LNCaP clone FGC (cell line): ENCODE data around the gene PLXNA2.

Experiments
- DNase-seq: peaks from one replicate; pipeline ENCODE4 v3.0.0-alpha.2; 2011; ENCODE audit warnings: low read depth
- H3K4me3 ChIP-seq: 2 replicates; pipeline ENCODE4 v1.5.1; 2011; ENCODE audit warnings: mild to moderate bottlenecking, low read depth, low read length, control low read depth
- CTCF ChIP-seq: IDR thresholded peaks from 2 replicates; pipeline ENCODE4 v1.5.1; 2012; ENCODE audit warnings: mild to moderate bottlenecking; ENCODE audit not compliant: control insufficient read depth, insufficient read depth; ENCODE audit errors: extremely low read depth

Gene PLXNA2

DNA sequence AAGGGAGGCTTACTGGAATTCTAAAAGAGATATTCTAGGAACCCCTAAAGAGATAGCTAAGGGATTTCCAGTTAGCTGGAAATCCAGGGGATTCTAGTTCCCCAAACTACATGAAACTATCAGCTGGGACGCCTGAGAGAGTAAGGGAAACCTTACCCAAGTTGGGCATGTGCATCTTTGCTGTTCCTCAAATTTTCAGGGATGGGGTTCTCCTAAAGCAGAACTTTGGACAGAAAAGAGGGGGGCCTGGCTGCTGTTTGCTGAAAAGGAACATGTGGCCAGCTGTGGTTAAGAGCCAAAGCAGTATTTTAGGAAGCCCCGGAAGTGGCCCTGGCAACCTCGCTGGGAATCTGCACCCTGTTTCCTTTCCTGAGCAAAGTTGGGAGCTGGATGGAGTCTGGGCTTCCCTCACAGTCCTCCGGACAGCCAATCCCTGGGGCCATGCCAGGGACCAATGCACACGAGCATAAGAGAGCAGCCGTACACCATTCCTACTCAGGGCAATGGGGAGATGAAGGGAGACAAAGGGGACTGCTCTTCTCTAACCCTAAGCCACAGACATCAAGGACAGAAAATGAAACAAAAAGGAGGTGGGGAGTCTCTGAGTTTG, 154.3 kb downstream of the PLXNA2 start:
- TF ChIP-seq CTCF, result no peak
- DNase-seq, result no peak
- no peak overlapping the region for H3K4me3 ChIP-seq

GRCh38 chr1:208089149-208089548, 155.0 kb downstream of the PLXNA2 start:
- no peak overlapping the region for H3K4me3 ChIP-seq
- DNase-seq, result no peak
- TF ChIP-seq CTCF, result no peak

DNA sequence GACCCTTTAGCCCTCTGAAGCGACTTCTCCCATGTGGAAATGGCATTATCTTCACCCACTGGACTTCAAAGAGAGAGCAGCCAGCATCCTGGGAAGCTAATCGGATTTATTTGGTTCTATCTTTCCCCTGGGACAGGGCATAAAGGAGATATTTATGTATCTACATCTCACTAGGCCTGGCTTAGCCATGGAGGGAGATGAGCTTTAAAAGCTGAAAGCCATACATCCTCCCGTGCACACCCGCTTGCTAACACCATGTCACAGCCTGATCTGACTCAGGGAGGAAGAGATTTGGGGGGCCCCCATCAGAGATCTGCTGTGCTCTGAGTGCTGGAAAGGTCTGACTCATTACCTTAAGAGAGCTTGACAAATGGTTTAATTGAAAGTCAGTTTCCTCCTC, 155.9 kb downstream of the PLXNA2 start:
- TF ChIP-seq CTCF, result no peak
- H3K4me3 ChIP-seq, result no peak overlapping the region
- DNase-seq, result no peak

DNA sequence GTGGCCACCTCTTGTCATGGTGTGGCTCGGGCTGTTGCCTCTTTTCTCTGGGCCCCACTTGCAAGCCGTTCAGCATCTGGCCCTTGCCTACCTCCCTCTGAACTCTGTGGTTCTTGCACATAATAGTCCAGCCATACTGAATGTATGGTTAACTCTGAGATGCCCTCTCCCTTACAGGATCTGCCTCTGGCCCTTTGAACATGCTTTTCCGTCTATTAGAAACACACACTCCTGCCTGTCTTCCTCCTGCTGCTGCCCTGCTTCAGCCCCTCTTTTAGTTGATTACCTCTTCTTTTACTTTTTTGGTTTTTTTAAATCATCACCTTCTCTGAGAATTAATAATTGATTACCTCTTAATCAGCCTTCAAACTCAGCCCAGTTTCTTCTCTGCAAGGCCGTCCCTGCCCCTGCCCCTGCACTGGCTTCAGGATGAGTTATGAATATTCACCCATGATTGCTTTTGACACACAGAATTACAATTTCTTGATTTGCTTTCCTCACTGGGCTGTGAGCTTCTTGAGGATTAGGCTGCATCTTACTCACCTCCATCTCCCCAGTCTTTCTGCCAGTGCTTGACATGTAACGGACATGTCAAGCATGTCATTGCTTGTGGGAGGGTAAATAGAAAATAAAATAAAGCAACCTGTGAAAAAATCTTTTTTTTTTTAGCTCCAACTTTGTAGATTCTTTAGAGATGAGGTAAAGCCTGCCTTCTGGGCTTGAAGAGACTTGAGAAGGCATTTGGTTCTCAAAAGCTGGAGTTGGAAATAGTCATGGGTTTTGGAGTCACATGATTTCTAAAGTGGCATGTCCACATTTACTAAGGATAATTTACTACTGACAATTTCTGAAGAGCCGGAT, 158.3 kb downstream of the PLXNA2 start:
- no peak for DNase-seq

DNA sequence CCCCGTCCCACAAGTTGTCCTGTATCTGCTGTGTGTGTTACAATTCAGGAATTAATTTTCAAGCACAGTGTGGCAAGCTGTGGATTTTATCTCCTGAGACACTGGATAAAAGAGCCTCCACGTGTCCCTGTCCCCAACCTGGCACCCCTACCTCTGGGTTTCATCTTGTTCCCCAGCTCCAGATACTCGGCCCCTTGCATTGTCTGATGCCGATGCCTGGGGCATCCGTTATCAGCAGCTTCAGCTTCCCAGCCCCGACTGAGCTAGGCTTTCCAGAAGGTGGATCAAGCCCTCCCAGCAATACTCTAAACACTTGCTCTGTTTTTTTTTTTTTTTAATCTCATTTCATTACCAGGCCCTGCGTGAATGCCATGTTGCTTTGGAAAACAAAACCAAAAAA, 159.4 kb downstream of the PLXNA2 start:
- no peak for TF ChIP-seq CTCF
- no peak for DNase-seq
- no peak overlapping the region for H3K4me3 ChIP-seq

More for the DNA sequence above, 158.3 kb downstream of the PLXNA2 start:
- no peak for TF ChIP-seq CTCF
- no peak overlapping the region for H3K4me3 ChIP-seq

DNA sequence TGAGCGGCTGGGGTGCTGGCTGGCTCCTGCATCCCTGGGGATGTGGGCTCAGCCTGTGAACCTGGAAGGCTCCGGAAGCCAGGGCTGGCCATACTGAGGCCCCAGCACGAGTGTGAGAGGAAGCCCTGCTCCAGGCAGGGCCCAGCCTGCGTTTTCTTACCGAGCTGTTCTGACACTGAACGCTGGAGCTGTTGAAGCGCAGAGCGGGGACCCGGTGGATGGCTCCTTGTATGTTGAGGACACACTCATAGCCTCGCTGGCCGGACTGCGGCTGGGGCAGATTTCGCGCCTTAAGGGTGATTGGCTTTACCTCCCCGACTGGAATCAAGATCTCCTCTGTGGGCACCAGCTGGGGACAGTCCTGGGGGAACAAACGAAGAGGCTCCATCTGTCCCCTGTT, 160.0 kb downstream of the PLXNA2 start:
- no peak for TF ChIP-seq CTCF
- DNase-seq, result no peak
- H3K4me3 ChIP-seq, result no peak overlapping the region

- no peak overlapping the region for H3K4me3 ChIP-seq
- no peak for DNase-seq
- no peak for TF ChIP-seq CTCF
Observed at GRCh38 chr1:208083715-208084085, 160.5 kb downstream of the PLXNA2 start.
